AG09319 (cell line): Measurements from ENCODE around the gene TBC1D23.
A peak's percentile ranks its signal among the peaks of the same experiment; 100 is the strongest.

Experiments
- DNase-seq: peaks from one replicate; pipeline ENCODE4 v3.0.0-alpha.2; 2010; ENCODE audit warnings: low read depth; ENCODE audit errors: extremely low read depth
- TF ChIP-seq, protein P1 (sequence below): IDR thresholded peaks from 2 replicates; pipeline ENCODE4 v1.5.1; 2011; ENCODE audit warnings: low read depth, mild to moderate bottlenecking, inconsistent platforms, low read length, moderate library complexity

TBC1D23 gene

DNA sequence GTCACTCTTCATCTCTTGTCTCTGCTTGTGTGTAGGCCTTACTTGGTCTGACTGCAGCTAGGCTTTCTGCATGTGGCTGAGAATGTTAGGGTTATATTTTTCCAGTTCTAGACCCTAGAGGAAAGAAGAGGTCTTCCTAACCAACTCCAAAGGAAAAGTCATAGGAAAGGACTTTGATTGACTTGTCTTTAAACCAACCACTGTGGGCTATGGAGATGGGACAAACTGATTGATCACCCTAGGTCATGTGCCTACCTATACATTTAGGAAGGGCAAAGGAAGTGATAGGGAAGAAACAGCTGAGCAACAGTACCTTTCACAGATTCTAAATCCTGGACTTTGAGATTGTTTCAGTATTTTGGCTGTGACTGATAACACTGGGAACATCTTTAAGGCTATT lies 16.5 kb upstream of the TBC1D23 start:
- no peak for DNase-seq
- TF ChIP-seq, protein P1, sequence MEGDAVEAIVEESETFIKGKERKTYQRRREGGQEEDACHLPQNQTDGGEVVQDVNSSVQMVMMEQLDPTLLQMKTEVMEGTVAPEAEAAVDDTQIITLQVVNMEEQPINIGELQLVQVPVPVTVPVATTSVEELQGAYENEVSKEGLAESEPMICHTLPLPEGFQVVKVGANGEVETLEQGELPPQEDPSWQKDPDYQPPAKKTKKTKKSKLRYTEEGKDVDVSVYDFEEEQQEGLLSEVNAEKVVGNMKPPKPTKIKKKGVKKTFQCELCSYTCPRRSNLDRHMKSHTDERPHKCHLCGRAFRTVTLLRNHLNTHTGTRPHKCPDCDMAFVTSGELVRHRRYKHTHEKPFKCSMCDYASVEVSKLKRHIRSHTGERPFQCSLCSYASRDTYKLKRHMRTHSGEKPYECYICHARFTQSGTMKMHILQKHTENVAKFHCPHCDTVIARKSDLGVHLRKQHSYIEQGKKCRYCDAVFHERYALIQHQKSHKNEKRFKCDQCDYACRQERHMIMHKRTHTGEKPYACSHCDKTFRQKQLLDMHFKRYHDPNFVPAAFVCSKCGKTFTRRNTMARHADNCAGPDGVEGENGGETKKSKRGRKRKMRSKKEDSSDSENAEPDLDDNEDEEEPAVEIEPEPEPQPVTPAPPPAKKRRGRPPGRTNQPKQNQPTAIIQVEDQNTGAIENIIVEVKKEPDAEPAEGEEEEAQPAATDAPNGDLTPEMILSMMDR, result no peak

DNA sequence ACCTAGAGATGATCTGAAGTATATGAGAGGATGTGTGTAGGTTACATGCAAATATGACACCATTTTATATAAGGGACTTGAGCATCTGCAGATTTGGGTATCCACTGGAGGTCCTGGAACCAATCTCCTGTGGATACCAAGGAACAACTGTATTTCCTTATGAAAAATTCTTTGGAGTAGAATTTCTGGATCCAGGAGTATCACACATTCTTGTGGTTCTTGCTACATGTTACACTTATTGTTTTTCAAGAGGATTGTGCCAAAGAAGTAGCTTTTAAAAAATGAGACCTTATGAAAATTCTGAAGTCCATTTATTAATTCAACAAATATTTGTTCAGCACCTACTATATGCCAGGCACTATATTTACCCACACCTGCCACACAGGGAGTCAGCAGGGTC lies 15.7 kb upstream of the TBC1D23 start:
- TF ChIP-seq, protein P1, result no peak
- no peak for DNase-seq

DNA sequence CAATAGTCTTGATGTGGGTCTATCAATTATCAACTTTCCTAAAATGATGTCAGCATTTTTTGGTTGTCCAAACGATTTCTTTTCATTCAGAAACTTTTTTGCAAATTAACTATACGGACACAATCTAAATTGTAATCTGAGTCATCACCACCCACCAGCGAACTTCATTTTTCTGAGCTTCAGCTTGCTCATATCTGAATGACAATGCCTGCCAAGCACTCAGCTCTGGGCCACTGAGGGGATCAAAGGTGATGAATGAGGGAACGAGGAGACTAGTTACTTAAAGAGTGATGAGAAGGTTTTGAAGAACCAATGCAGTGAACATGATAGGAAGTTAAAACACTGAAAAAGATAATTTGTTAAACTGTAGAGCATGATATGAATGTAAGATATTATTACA lies 14.9 kb upstream of the TBC1D23 start:
- no peak for DNase-seq
- TF ChIP-seq, protein P1, result no peak

GRCh38 chr3:100246999-100247398 lies 13.8 kb upstream of the TBC1D23 start:
- no peak for DNase-seq
- TF ChIP-seq, protein P1, result no peak

- TF ChIP-seq, protein P1, result no peak
- no peak for DNase-seq
Observed at GRCh38 chr3:100252001-100252400, 8.8 kb upstream of the TBC1D23 start.

- DNase-seq, result no peak
- TF ChIP-seq, protein P1, result peak; percentile 82
Observed at GRCh38 chr3:100254168-100254777, 6.5 kb upstream of the TBC1D23 start.

GRCh38 chr3:100256731-100257151 lies 4.1 kb upstream of the TBC1D23 start:
- TF ChIP-seq, protein P1, result no peak
- no peak for DNase-seq
